Esophagus squamous epithelium (tissue), 4 donors: ENCODE results near the gene CACNG4.

Experiments
- CTCF ChIP-seq, 6 experiments: fragments of 450-650 bp in 4 of 6; fragments of 200-600 bp in 2 of 6; sonication (generic) in 2 of 6; IDR thresholded peaks; one replicate each; pipeline ENCODE4 v1.5.1; 2016 to 2019; ENCODE audit warnings: antibody characterized with exemption in 6 of 6, mild to moderate bottlenecking in 4 of 6, moderate library complexity in 4 of 6
- POLR2A ChIP-seq, 4 donors: fragments of 450-650 bp; IDR thresholded peaks; one replicate each; pipeline ENCODE4 v1.6.1; 2017; ENCODE audit warnings: antibody characterized with exemption in 4 of 4, mild to moderate bottlenecking in 4 of 4, moderate library complexity in 3 of 4

GRCh38 chr17:66971264-66971663, 6.8 kb downstream of the CACNG4 start:
- TF ChIP-seq CTCF (IDR thresholded peaks at IDR 0.05): no peak
- TF ChIP-seq POLR2A (IDR thresholded peaks at IDR 0.05): no peak
